HCT116 (cell line): Measurements from ENCODE around the gene SEBOX. TPM values are rescaled to one million over a fixed set of nuclear protein-coding genes. Genes with fewer than 3 reads are reported as not detected.

Experiments
- ATAC-seq: fragments of 200-7000 bp; cut with Tn5 transposase; 2 replicates; pipeline ENCODE4 v1.9.1; 2020; ENCODE audit warnings: mild to moderate bottlenecking, moderate library complexity
- BruUV-seq: library from RNA; stranded (reverse); fragments of 400-500 nt; replicated peaks from 2 replicates; lab custom pipeline; 2021; lab: Mats Ljungman, UMichigan
- CTCF ChIA-PET: fragments of 300-600 bp; sonication (Branson Sonifier 250); formaldehyde crosslinking; loops from one replicate; lab custom pipeline; 2021; ENCODE audit warnings: antibody characterized with exemption; lab: Charles Lee
- POLR2A ChIA-PET: fragments of 300-600, 350-600 bp; sonication (Branson Sonifier 250); formaldehyde crosslinking; loops from one replicate; lab custom pipeline; 2021; ENCODE audit warnings: antibody characterized with exemption; lab: Charles Lee
- RAD21 ChIA-PET, 2 experiments: fragments of 300-600 bp; sonication (Branson Sonifier 250); formaldehyde crosslinking; loops; one replicate each; lab custom pipeline; 2023; ENCODE audit warnings: low total read pairs in 2 of 2; ENCODE audit not compliant: uncharacterized antibody in 2 of 2, unreplicated experiment in 2 of 2, low non-redundant PET in 1 of 2; lab: Charles Lee
- DNase-seq: peaks from one replicate; pipeline ENCODE4 v3.0.0-alpha.2; 2010; ENCODE audit warnings: low read depth, low spot score
- H2AFZ ChIP-seq: fragments of 200-600 bp; shearing (Covaris generic), sonication (generic); 2 replicates; pipeline ENCODE4 v1.6.1; 2017; ENCODE audit warnings: low read depth, mixed run types, mixed read lengths, antibody characterized with exemption, low read length; ENCODE audit not compliant: poor library complexity, severe bottlenecking
- H3K27ac ChIP-seq: 2 replicates; pipeline ENCODE4 v1.5.1; 2012; ENCODE audit warnings: low read depth, low read length
- H3K27me3 ChIP-seq: fragments of 200-600 bp; sonication (generic); 2 replicates; pipeline ENCODE4 v1.6.1; 2016; ENCODE audit warnings: mixed run types, low read length, mixed read lengths; ENCODE audit not compliant: insufficient read depth
- H3K36me3 ChIP-seq, 2 experiments: fragments of 200-500 bp in 1 of 2; fragments of 200-600 bp in 1 of 2; sonication (Bioruptor generic) in 1 of 2; sonication (generic) in 1 of 2; 2 replicates each; pipeline versions ENCODE4 v1.5.1 to v1.6.1; 2014 to 2016; ENCODE audit warnings: low read length in 2 of 2, inconsistent platforms in 1 of 2, mixed read lengths in 1 of 2, mixed run types in 1 of 2; ENCODE audit not compliant: insufficient read depth in 2 of 2, control insufficient read depth in 1 of 2
- H3K4me1 ChIP-seq, 2 experiments: fragments of 200-600 bp in 1 of 2; sonication (generic) in 1 of 2; 2 replicates each; pipeline versions ENCODE4 v1.5.1 to v1.6.1; 2012 to 2017; ENCODE audit warnings: low read length in 2 of 2, inconsistent platforms in 1 of 2, mild to moderate bottlenecking in 1 of 2, mixed read lengths in 1 of 2, mixed run types in 1 of 2, moderate library complexity in 1 of 2; ENCODE audit not compliant: insufficient read depth in 2 of 2, control insufficient read depth in 1 of 2
- H3K4me2 ChIP-seq: fragments of 200-600 bp; sonication (generic); 2 replicates; pipeline ENCODE4 v1.6.1; 2017; ENCODE audit warnings: mixed run types, low read length, mixed read lengths
- H3K4me3 ChIP-seq, 2 experiments: fragments of 200-600 bp in 1 of 2; sonication (generic) in 1 of 2; replicated peaks in 1 of 2; 2 replicates each; pipeline ENCODE4 v1.5.1; 2011 to 2016; ENCODE audit warnings: low read length in 2 of 2, control low read depth in 1 of 2, low read depth in 1 of 2, mild to moderate bottlenecking in 1 of 2, mixed read lengths in 1 of 2, mixed run types in 1 of 2
- H3K79me2 ChIP-seq: fragments of 200-600 bp; sonication (generic); 2 replicates; pipeline ENCODE4 v1.6.1; 2017; ENCODE audit warnings: mild to moderate bottlenecking, mixed run types, low read length, moderate library complexity, mixed read lengths; ENCODE audit not compliant: insufficient read depth
- H3K9ac ChIP-seq: fragments of 200-600 bp; sonication (generic); 2 replicates; pipeline ENCODE4 v1.6.1; 2016; ENCODE audit warnings: low read length, mixed read lengths
- H3K9me2 ChIP-seq: fragments of 200-600 bp; sonication (generic), shearing (Covaris generic); 2 replicates; pipeline ENCODE4 v1.6.1; 2017; ENCODE audit warnings: mixed run types, mild to moderate bottlenecking, moderate library complexity; ENCODE audit not compliant: insufficient read depth
- H3K9me3 ChIP-seq, 2 experiments: fragments of 200-500 bp in 1 of 2; fragments of 200-600 bp in 1 of 2; sonication (Bioruptor generic) in 1 of 2; sonication (generic) in 1 of 2; 2 replicates each; pipeline ENCODE4 v1.6.1; 2014 to 2017; ENCODE audit warnings: low read length in 2 of 2, mixed read lengths in 2 of 2, inconsistent platforms in 1 of 2, low read depth in 1 of 2, mild to moderate bottlenecking in 1 of 2, mixed run types in 1 of 2, moderate library complexity in 1 of 2; ENCODE audit not compliant: control insufficient read depth in 1 of 2, insufficient read depth in 1 of 2
- H4K20me1 ChIP-seq: fragments of 200-600 bp; sonication (generic), shearing (Covaris generic); 2 replicates; pipeline ENCODE4 v1.6.1; 2017; ENCODE audit warnings: mixed run types, mild to moderate bottlenecking, moderate library complexity; ENCODE audit not compliant: insufficient read depth
- CBX3 ChIP-seq: IDR thresholded peaks from 2 replicates; pipeline ENCODE4 v1.6.1; 2012; ENCODE audit warnings: low read depth
- CEBPB ChIP-seq: IDR thresholded peaks from 2 replicates; pipeline ENCODE4 v1.6.1; 2012; ENCODE audit warnings: low read depth
- EGR1 ChIP-seq: IDR thresholded peaks from 2 replicates; pipeline ENCODE4 v1.6.1; 2012; ENCODE audit warnings: low read depth
- ELF1 ChIP-seq: IDR thresholded peaks from 2 replicates; pipeline ENCODE4 v1.6.1; 2012; ENCODE audit warnings: low read depth, borderline replicate concordance
- EZH2 ChIP-seq: fragments of 200-600 bp; sonication (generic); IDR thresholded peaks from 2 replicates; pipeline ENCODE4 v1.6.1; 2017; ENCODE audit warnings: antibody characterized with exemption, mixed run types
- EZH2phosphoT487 ChIP-seq: fragments of 200-600 bp; IDR thresholded peaks from 2 replicates; pipeline ENCODE4 v1.6.1; 2018; ENCODE audit warnings: antibody characterized with exemption, borderline replicate concordance
- FOSL1 ChIP-seq: IDR thresholded peaks from 2 replicates; pipeline ENCODE4 v1.6.1; 2012; ENCODE audit warnings: low read depth
- POLR2AphosphoS5 ChIP-seq: IDR thresholded peaks from 2 replicates; pipeline ENCODE4 v1.6.1; 2011; ENCODE audit warnings: mild to moderate bottlenecking, low read depth, low read length, moderate library complexity
- RAD21 ChIP-seq: IDR thresholded peaks from 2 replicates; pipeline ENCODE4 v1.6.1; 2012; ENCODE audit warnings: low read depth, mild to moderate bottlenecking
- SIN3A ChIP-seq: IDR thresholded peaks from 2 replicates; pipeline ENCODE4 v1.6.1; 2012; ENCODE audit warnings: low read depth
- SP1 ChIP-seq: IDR thresholded peaks from 2 replicates; pipeline ENCODE4 v1.6.1; 2012; ENCODE audit warnings: low read depth
- TCF7L2 ChIP-seq: IDR thresholded peaks from 2 replicates; pipeline ENCODE4 v1.7.0; 2011; ENCODE audit warnings: borderline replicate concordance, inconsistent platforms; ENCODE audit not compliant: insufficient read depth, insufficient read length; ENCODE audit errors: extremely low read depth
- YY1 ChIP-seq: IDR thresholded peaks from 2 replicates; pipeline ENCODE4 v1.6.1; 2011; ENCODE audit warnings: low read length, low read depth, moderate library complexity, mild to moderate bottlenecking; ENCODE audit not compliant: insufficient replicate concordance; ENCODE audit errors: extremely low read depth
- ZFX ChIP-seq: fragments of 450-650 bp; IDR thresholded peaks from 2 replicates; pipeline ENCODE4 v1.6.1; 2017
- intact Hi-C: fragments of 100-400 bp; cut with micrococcal nuclease; formaldehyde crosslinking; loops from 2 replicates; pipeline ENCODE4 v1.10.0; 2022
- total RNA-seq: library from RNA; stranded (reverse); gene quantifications from one replicate; pipeline ENCODE4 v1.2.1, GENCODE V29; 2021; ENCODE audit not compliant: unreplicated experiment
- TF ChIP-seq, protein P1 (sequence below): IDR thresholded peaks from 2 replicates; pipeline ENCODE4 v1.6.1; 2012
- TF ChIP-seq, protein P2 (sequence below): IDR thresholded peaks from 2 replicates; pipeline ENCODE4 v1.6.1; 2012; ENCODE audit warnings: low read depth
- TF ChIP-seq, protein P3 (sequence below), 3 experiments: fragments of 200-600 bp in 1 of 3; sonication (generic) in 1 of 3; IDR thresholded peaks in 2 of 3; conservative IDR thresholded peaks in 1 of 3; 2 replicates each; pipeline ENCODE4 v1.5.1; 2012 to 2017; ENCODE audit warnings: low read depth in 2 of 3, low read length in 2 of 3, antibody characterized with exemption in 1 of 3, borderline replicate concordance in 1 of 3, control low read depth in 1 of 3, mild to moderate bottlenecking in 1 of 3, mixed read lengths in 1 of 3, mixed run types in 1 of 3, moderate library complexity in 1 of 3; ENCODE audit not compliant: insufficient read depth in 1 of 3

The SEBOX gene
- total RNA-seq, 1 experiment from 2014 or later = not detected

DNA sequence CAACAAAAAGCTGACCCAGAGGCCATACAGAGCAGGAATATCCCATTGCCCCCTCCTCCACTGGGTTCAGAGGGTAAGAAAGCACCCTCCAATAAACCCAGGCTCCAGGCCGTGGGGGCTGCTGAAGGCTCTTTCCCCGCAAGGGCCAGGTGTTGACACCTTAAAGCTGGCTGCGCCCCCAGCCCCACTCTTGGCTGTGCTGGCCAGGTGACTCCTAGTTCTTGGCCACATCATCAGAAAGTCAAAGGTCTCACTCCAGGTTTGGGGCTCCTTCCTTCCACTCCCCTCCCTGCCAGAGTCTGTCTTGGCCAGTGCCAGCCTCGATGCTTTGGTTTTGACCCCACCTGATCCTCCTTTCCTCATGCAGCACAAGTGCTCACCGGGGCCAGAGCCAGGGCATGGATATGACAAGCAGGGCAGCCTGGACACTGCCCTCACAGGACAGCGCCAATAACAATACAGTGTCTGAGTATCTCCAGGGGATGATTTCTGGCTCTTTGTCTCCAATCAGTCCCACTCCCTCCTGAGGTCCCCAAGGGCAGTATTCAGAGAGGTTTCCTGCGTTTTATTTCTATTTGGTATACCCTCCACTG is 32.8 kb upstream of the SEBOX start:
- no peaks in the 10 kb centered on the region for H3K79me2 ChIP-seq
- H3K4me1 ChIP-seq = no peaks in the 10 kb centered on the region
- H3K9me3 ChIP-seq = no peaks in the 10 kb centered on the region
- H3K4me3 ChIP-seq = no peak overlapping the region
- intact Hi-C loops = no loop called here
- ChIA-PET RAD21 (no interaction called here), CTCF (no interaction called here), POLR2A (no interaction called here)
- no peak overlapping the region for H2AFZ ChIP-seq
- TF ChIP-seq ZFX (no peak), TCF7L2 (no peak), RAD21 (no peak), ELF1 (no peak), EZH2phosphoT487 (no peak), CBX3 (no peak), SP1 (no peak), POLR2AphosphoS5 (no peak), EZH2 (no peak), EGR1 (no peak), YY1 (no peak), CEBPB (no peak), SIN3A (no peak), FOSL1 (no peak)
- TF ChIP-seq, protein P1, sequence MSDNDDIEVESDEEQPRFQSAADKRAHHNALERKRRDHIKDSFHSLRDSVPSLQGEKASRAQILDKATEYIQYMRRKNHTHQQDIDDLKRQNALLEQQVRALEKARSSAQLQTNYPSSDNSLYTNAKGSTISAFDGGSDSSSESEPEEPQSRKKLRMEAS = no peak
- TF ChIP-seq, protein P2, sequence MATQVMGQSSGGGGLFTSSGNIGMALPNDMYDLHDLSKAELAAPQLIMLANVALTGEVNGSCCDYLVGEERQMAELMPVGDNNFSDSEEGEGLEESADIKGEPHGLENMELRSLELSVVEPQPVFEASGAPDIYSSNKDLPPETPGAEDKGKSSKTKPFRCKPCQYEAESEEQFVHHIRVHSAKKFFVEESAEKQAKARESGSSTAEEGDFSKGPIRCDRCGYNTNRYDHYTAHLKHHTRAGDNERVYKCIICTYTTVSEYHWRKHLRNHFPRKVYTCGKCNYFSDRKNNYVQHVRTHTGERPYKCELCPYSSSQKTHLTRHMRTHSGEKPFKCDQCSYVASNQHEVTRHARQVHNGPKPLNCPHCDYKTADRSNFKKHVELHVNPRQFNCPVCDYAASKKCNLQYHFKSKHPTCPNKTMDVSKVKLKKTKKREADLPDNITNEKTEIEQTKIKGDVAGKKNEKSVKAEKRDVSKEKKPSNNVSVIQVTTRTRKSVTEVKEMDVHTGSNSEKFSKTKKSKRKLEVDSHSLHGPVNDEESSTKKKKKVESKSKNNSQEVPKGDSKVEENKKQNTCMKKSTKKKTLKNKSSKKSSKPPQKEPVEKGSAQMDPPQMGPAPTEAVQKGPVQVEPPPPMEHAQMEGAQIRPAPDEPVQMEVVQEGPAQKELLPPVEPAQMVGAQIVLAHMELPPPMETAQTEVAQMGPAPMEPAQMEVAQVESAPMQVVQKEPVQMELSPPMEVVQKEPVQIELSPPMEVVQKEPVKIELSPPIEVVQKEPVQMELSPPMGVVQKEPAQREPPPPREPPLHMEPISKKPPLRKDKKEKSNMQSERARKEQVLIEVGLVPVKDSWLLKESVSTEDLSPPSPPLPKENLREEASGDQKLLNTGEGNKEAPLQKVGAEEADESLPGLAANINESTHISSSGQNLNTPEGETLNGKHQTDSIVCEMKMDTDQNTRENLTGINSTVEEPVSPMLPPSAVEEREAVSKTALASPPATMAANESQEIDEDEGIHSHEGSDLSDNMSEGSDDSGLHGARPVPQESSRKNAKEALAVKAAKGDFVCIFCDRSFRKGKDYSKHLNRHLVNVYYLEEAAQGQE = no peak
- TF ChIP-seq, protein P3, sequence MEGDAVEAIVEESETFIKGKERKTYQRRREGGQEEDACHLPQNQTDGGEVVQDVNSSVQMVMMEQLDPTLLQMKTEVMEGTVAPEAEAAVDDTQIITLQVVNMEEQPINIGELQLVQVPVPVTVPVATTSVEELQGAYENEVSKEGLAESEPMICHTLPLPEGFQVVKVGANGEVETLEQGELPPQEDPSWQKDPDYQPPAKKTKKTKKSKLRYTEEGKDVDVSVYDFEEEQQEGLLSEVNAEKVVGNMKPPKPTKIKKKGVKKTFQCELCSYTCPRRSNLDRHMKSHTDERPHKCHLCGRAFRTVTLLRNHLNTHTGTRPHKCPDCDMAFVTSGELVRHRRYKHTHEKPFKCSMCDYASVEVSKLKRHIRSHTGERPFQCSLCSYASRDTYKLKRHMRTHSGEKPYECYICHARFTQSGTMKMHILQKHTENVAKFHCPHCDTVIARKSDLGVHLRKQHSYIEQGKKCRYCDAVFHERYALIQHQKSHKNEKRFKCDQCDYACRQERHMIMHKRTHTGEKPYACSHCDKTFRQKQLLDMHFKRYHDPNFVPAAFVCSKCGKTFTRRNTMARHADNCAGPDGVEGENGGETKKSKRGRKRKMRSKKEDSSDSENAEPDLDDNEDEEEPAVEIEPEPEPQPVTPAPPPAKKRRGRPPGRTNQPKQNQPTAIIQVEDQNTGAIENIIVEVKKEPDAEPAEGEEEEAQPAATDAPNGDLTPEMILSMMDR (IDR thresholded peaks at IDR 0.05 in 2 of 3, conservative IDR thresholded peaks at IDR 0.05 in 1 of 3; ENCODE audit: borderline replicate concordance in 1 of 3, insufficient read depth in 1 of 3, low read depth in 2 of 3, low read length in 2 of 3) = no peak
- DNase-seq = no peak
- no peaks in the 10 kb centered on the region for H3K9me2 ChIP-seq
- no peaks in the 10 kb centered on the region for H3K27me3 ChIP-seq
- no TSS peak for BruUV-seq
- H4K20me1 ChIP-seq = no peaks in the 10 kb centered on the region
- ATAC-seq = no peak
- no peak overlapping the region for H3K9ac ChIP-seq
- H3K4me2 ChIP-seq = no peak overlapping the region
- H3K27ac ChIP-seq = no peak overlapping the region
- peaks cover 14 to 16% of the 10 kb centered on the region in 2 experiments; a peak in 3 of 4 replicates for H3K36me3 ChIP-seq
